NCI-H1417 (cell line): Measurements from ENCODE around the gene STX19.
"Not testable (repeated sequence)": the region's sequence is repeated elsewhere in the genome, so short reads cannot be mapped to it uniquely, and the experiment has no call there.

ENCODE experiments used
- DNase-seq, 3 experiments: peaks; one replicate each; lab custom pipeline; 2025; lab: John Stamatoyannopoulos, UW

The STX19 gene

GRCh38 chr3:93979850-93980676, 48.3 kb downstream of the STX19 start, which contains the start of gene ARL13B:
ARL13B (plus strand) TSS chr3:93980155; CDS start chr3:93980424, 269 bp downstream.
- DNase-seq = peak; percentile 96 to 99 (median 98)

GRCh38 chr3:93973131-93974126, 55.0 kb downstream of the STX19 start, which contains the start of gene PROS1:
PROS1 (minus strand) TSS chr3:93973896; CDS start chr3:93973749, 147 bp downstream.
- DNase-seq = peak in 2 of 3 experiments; percentile 87

GRCh38 chr3:93969997-93970396, 58.4 kb downstream of the STX19 start:
- no peak for DNase-seq

- DNase-seq = no peak
Measured at GRCh38 chr3:93969443-93969842, 59.0 kb downstream of the STX19 start.

GRCh38 chr3:93965106-93965505, 63.3 kb downstream of the STX19 start:
- DNase-seq = not testable (repeated sequence)
